HepG2 (cell line): ENCODE data around the gene PLXNB2. TPM values are rescaled to one million over a fixed set of nuclear protein-coding genes. Genes with fewer than 3 reads are reported as not detected.

Source experiments
- AGO1 ChIP-seq: fragments of 200-400 bp; formaldehyde crosslinking; IDR thresholded peaks from 2 replicates; pipeline ENCODE4 v1.6.1; 2017; ENCODE audit warnings: mild to moderate bottlenecking, low read depth, low read length, moderate library complexity; ENCODE audit not compliant: poor library complexity, severe bottlenecking
- ARID2 ChIP-seq: sonication (generic); formaldehyde crosslinking; IDR thresholded peaks from 2 replicates; pipeline ENCODE4 v1.8.1; 2022; ENCODE audit warnings: mild to moderate bottlenecking, missing genetic modification reagents, borderline replicate concordance
- CBX2 ChIP-seq, 2 experiments: fragments of 200-600 bp in 1 of 2; sonication (generic); formaldehyde crosslinking in 1 of 2; IDR thresholded peaks; 2 replicates each; pipeline versions ENCODE4 v1.7.0 to v1.8.1; 2018 to 2022; ENCODE audit warnings: low read depth in 2 of 2, low read length in 1 of 2, mild to moderate bottlenecking in 1 of 2, missing genetic modification reagents in 1 of 2
- CBX5 ChIP-seq: sonication (generic); formaldehyde crosslinking; IDR thresholded peaks from 2 replicates; pipeline ENCODE4 v1.4.0; 2020; ENCODE audit warnings: missing genetic modification reagents, borderline replicate concordance
- CENPT ChIP-seq: sonication (generic); formaldehyde crosslinking; IDR thresholded peaks from 2 replicates; pipeline ENCODE4 v1.8.0; 2022; ENCODE audit warnings: low read depth, mild to moderate bottlenecking, moderate library complexity, missing genetic modification reagents
- ELF1 ChIP-seq: sonication (generic); formaldehyde crosslinking; IDR thresholded peaks from 2 replicates; pipeline ENCODE4 v1.4.0; 2020; ENCODE audit warnings: missing genetic modification reagents
- FLYWCH1 ChIP-seq: sonication (generic); formaldehyde crosslinking; IDR thresholded peaks from 2 replicates; pipeline ENCODE4 v1.8.1; 2023; ENCODE audit warnings: mild to moderate bottlenecking, missing genetic modification reagents
- MEF2D ChIP-seq: sonication (generic); formaldehyde crosslinking; IDR thresholded peaks from 2 replicates; pipeline ENCODE4 v1.5.1; 2020; ENCODE audit warnings: mild to moderate bottlenecking, missing genetic modification reagents
- SNAI1 ChIP-seq: sonication (generic); formaldehyde crosslinking; IDR thresholded peaks from 2 replicates; pipeline ENCODE4 v1.5.0; 2020; ENCODE audit warnings: mild to moderate bottlenecking, missing genetic modification reagents, borderline replicate concordance
- ZNF18 ChIP-seq: sonication (generic); formaldehyde crosslinking; IDR thresholded peaks from 2 replicates; pipeline ENCODE4 v1.8.0; 2022; ENCODE audit warnings: mild to moderate bottlenecking, missing genetic modification reagents; ENCODE audit not compliant: insufficient replicate concordance
- ZNF280D ChIP-seq: sonication (generic); formaldehyde crosslinking; IDR thresholded peaks from 2 replicates; pipeline ENCODE4 v1.5.1; 2020; ENCODE audit warnings: mild to moderate bottlenecking, missing genetic modification reagents
- ZNF687 ChIP-seq: sonication (generic); formaldehyde crosslinking; IDR thresholded peaks from 2 replicates; pipeline ENCODE4 v1.5.1; 2020; ENCODE audit warnings: mild to moderate bottlenecking, missing genetic modification reagents, moderate library complexity
- polyA plus RNA-seq, 8 experiments: library from polyadenylated mRNA; depleted of rRNA in 3 of 8; stranded (reverse) in 7 of 8; unstranded in 1 of 8; fragments of >200 nt; fragmentation: Illumina TruSeq in 4 of 8; extraction: Trizol in 4 of 8; gene quantifications; 2 replicates each; pipeline versions ENCODE4 v1.2.1 to v1.2.3, GENCODE V29; 2011 to 2016; ENCODE audit warnings: low read depth in 4 of 8, missing spikeins in 1 of 8, mixed read lengths in 1 of 8; ENCODE audit not compliant: insufficient read depth in 1 of 8
- total RNA-seq, 5 experiments: library from RNA; depleted of rRNA; stranded (reverse); fragments of >200 nt; fragmentation: Illumina TruSeq; extraction: Trizol; gene quantifications; 2 replicates each; pipeline ENCODE4 v1.2.3, GENCODE V29; 2016; ENCODE audit warnings: low read depth in 1 of 5

PLXNB2 gene
- total and polyA plus RNA-seq, 2 of the 13 experiments (the other 11 are each of a cell fraction or from before 2014, with no cell fraction given), result 32.6 to 68.9 TPM

GRCh38 chr22:50327711-50328019 lies 20.2 kb upstream of the PLXNB2 start (continued):
- TF ChIP-seq CBX5 (CRISPR knock-in tag) (0 out of 2 replicates have a peak, but pooled peaks have one; percentile 22), ZNF280D (CRISPR knock-in tag) (0 out of 2 replicates have a peak, but pooled peaks have one; percentile 2), CBX2 (IDR thresholded peaks at IDR 0.05; ENCODE audit: low read depth, low read length) (no peak), CBX2 (CRISPR knock-in tag; IDR thresholded peaks at IDR 0.05; ENCODE audit: low read depth) (no peak), CENPT (CRISPR knock-in tag) (no peak), FLYWCH1 (CRISPR knock-in tag) (0 out of 2 replicates have a peak, but pooled peaks have one; percentile 2), ARID2 (CRISPR knock-in tag) (0 out of 2 replicates have a peak, but pooled peaks have one; percentile 17), MEF2D (CRISPR knock-in tag) (peak; percentile 68; the same call in 1 of the 2 replicates), SNAI1 (0 out of 2 replicates have a peak, but pooled peaks have one; percentile 61), ZNF687 (CRISPR knock-in tag) (0 out of 2 replicates have a peak, but pooled peaks have one; percentile 12), AGO1 (no peak), ZNF18 (peak; percentile 7), ELF1 (peak; percentile 27; the same call in 1 of the 2 replicates)
